ENCODE data around the gene SH2D4B.

Gene SH2D4B

GRCh38 chr10:80571352-80571751, 33.6 kb downstream of the SH2D4B start:
- TF ChIP-seq CTCF (IDR thresholded peaks at IDR 0.05): no peak
- Histone ChIP-seq H3K27ac (no peak overlapping the region), H3K4me3 (no peak overlapping the region)
- peak; percentile 24 for DNase-seq (ENCODE audit: low spot score)

- no peak overlapping the region for H3K4me3 ChIP-seq
- no peak overlapping the region for H3K27ac ChIP-seq
- DNase-seq (ENCODE audit: low spot score): no peak
- no peak for TF ChIP-seq CTCF (IDR thresholded peaks at IDR 0.05)
Measured at GRCh38 chr10:80579181-80579763, 41.6 kb downstream of the SH2D4B start.

GRCh38 chr10:80579849-80580637, 42.3 kb downstream of the SH2D4B start:
- TF ChIP-seq CTCF (IDR thresholded peaks at IDR 0.05): no peak
- peak; percentile 22 for DNase-seq (ENCODE audit: low spot score)
- no peak overlapping the region for H3K27ac ChIP-seq
- no peak overlapping the region for H3K4me3 ChIP-seq

- TF ChIP-seq CTCF (IDR thresholded peaks at IDR 0.05): no peak
- Histone ChIP-seq H3K4me3 (no peak overlapping the region), H3K27ac (no peak overlapping the region)
- no peak for DNase-seq (ENCODE audit: low spot score)
Measured at GRCh38 chr10:80580638-80581468, 43.2 kb downstream of the SH2D4B start.

GRCh38 chr10:80581469-80581835, 43.8 kb downstream of the SH2D4B start:
- no peak overlapping the region for H3K4me3 ChIP-seq
- no peak for TF ChIP-seq CTCF (IDR thresholded peaks at IDR 0.05)
- H3K27ac ChIP-seq: no peak overlapping the region
- DNase-seq (ENCODE audit: low spot score): no peak

- Histone ChIP-seq H3K4me3 (no peak overlapping the region), H3K27ac (no peak overlapping the region)
- no peak for DNase-seq (ENCODE audit: low spot score)
- no peak for TF ChIP-seq CTCF (IDR thresholded peaks at IDR 0.05)
Measured at GRCh38 chr10:80582286-80582960, 44.7 kb downstream of the SH2D4B start.

Measured in coronary artery (tissue), 2 donors.